ENCODE data around the gene DYNC2I2. TPM values are rescaled to one million over a fixed set of nuclear protein-coding genes. Genes with fewer than 3 reads are reported as not detected.

Gene DYNC2I2
- total and polyA plus RNA-seq, 2 of the 4 experiments (the other 2 are of a cell fraction) = 33.7 to 37.1 TPM

- Histone ChIP-seq H3K4me2 (ENCODE audit: low read depth, low read length) (no peak overlapping the region), H2BK120ac (ENCODE audit: low read depth, low read length) (no peak overlapping the region), H3K9me3 (ENCODE audit: control insufficient read depth, insufficient read depth, low read length) (no peaks in the 10 kb centered on the region), H3K4ac (ENCODE audit: low read depth, low read length) (no peak overlapping the region), H2AK5ac (ENCODE audit: low read depth, low read length) (0 out of 2 replicates have a peak overlapping the region, but pooled peaks have one; percentile 8), H2AFZ (replicated peaks; ENCODE audit: low read length, poor library complexity) (no peak overlapping the region), H3K27ac (ENCODE audit: insufficient read depth, low read length) (no peak overlapping the region), H3K9ac (ENCODE audit: low read depth, low read length) (no peak overlapping the region), H2BK5ac (ENCODE audit: low read depth, low read length, poor library complexity, severe bottlenecking) (no peak overlapping the region), H3K4me1 (ENCODE audit: control insufficient read depth, insufficient read depth, low read length) (no peaks in the 10 kb centered on the region), H4K5ac (ENCODE audit: low read depth, low read length) (no peak overlapping the region), H4K91ac (ENCODE audit: insufficient read depth, low read depth, low read length) (no peak overlapping the region), H2BK15ac (ENCODE audit: low read depth, low read length) (no peak overlapping the region), H3K14ac (replicated peaks; ENCODE audit: low read depth, low read length) (no peak overlapping the region), H3K27me3 (ENCODE audit: control insufficient read depth, insufficient read depth, low read length) (no peaks in the 10 kb centered on the region), H4K20me1 (ENCODE audit: insufficient read depth, low read length) (no peaks in the 10 kb centered on the region), H4K8ac (ENCODE audit: low read depth in 2 of 2, low read length in 2 of 2) (no peak overlapping the region), H3K9me1 (ENCODE audit: insufficient read depth, low read length) (no peaks in the 10 kb centered on the region), H3K4me3 (ENCODE audit: insufficient read depth, low read depth, low read length) (no peak overlapping the region), H3K79me1 (ENCODE audit: low read depth in 1 of 2, low read length in 2 of 2) (peaks cover 10 to 18% of the 10 kb centered on the region in 2 experiments; a peak in 3 of 4 replicates), H3K18ac (ENCODE audit: low read depth, low read length) (no peak overlapping the region), H3K23ac (ENCODE audit: low read depth, low read length) (no peak overlapping the region), H2AK9ac (replicated peaks; ENCODE audit: low read depth, low read length, poor library complexity) (no peak overlapping the region), H2BK20ac (ENCODE audit: low read depth, low read length) (no peak overlapping the region), H3K36me3 (ENCODE audit: control insufficient read depth, insufficient read depth, low read length) (no peaks in the 10 kb centered on the region), H3K56ac (ENCODE audit: extremely low read depth, insufficient read depth, low read length) (no peak overlapping the region)
- ChIA-PET POLR2A (ENCODE audit: unreplicated experiment) (no interaction called here), CTCF (no interaction called here)
- dilution Hi-C loops (cut with HindIII; ENCODE audit: low sequenced_read_pairs, unreplicated experiment) (no loop called here), intact Hi-C loops (cut with micrococcal nuclease) (no loop called here), in situ Hi-C loops (cut with MboI; ENCODE audit: low sequenced_read_pairs) (no loop called here)
- TF ChIP-seq RCOR1 (IDR thresholded peaks at IDR 0.05; ENCODE audit: insufficient replicate concordance, low read length) = no peak
- TF ChIP-seq USF2 (IDR thresholded peaks at IDR 0.05; ENCODE audit: low read depth, low read length) = no peak
- TF ChIP-seq FOS (IDR thresholded peaks at IDR 0.05; ENCODE audit: low read depth, low read length) = no peak
- TF ChIP-seq ELK1 (IDR thresholded peaks at IDR 0.05; ENCODE audit: borderline replicate concordance, low read depth, low read length) = no peak
- TF ChIP-seq SMC3 (IDR thresholded peaks at IDR 0.05; ENCODE audit: low read depth, low read length) = no peak
- no peak for TF ChIP-seq CEBPB (IDR thresholded peaks at IDR 0.05; ENCODE audit: low read depth, low read length)
- TF ChIP-seq MXI1 (IDR thresholded peaks at IDR 0.05; ENCODE audit: borderline replicate concordance, low read depth, low read length) = no peak
- 100% methylated on average over 1 of the region's 1 CpG; no CpG with 5 or more reads in 1 of the 2 experiments for WGBS, 2 experiments (ENCODE audit: extremely low coverage in 2 of 2, insufficient read length in 1 of 2)
- DNase-seq (no peak), ATAC-seq (ENCODE audit: low read depth) (no peak)
- no TSS peak for BruUV-seq (replicated peaks)
Measured at GRCh38 chr9:128654481-128654880, 2.2 kb downstream of the DYNC2I2 start.
